CD4-positive, alpha-beta memory T cell (primary cell): ENCODE data around the gene DNAI4. TPM values are rescaled to one million over a fixed set of nuclear protein-coding genes. Genes with fewer than 3 reads are reported as not detected.
A peak's percentile ranks its signal among the peaks of the same experiment; 100 is the strongest.
"Not testable (repeated sequence)": the region's sequence is repeated elsewhere in the genome, so short reads cannot be mapped to it uniquely, and the experiment has no call there.

Experiments used
- CTCF ChIA-PET: fragments of 350-600 bp; sonication (Branson Sonifier 250); formaldehyde crosslinking; loops from one replicate; lab custom pipeline; 2021; ENCODE audit warnings: inconsistent platforms; ENCODE audit not compliant: partially characterized antibody; lab: Charles Lee
- POLR2A ChIA-PET: fragments of 350-600 bp; sonication (Branson Sonifier 250); formaldehyde crosslinking; loops from one replicate; lab custom pipeline; 2021; ENCODE audit not compliant: partially characterized antibody; lab: Charles Lee
- DNase-seq, 5 donors: peaks; one replicate each; pipeline versions ENCODE4 v3.0.0 to v3.0.0-alpha.2; 2020 to 2022; ENCODE audit warnings: mixed read lengths in 1 of 5
- H3K27ac ChIP-seq: one replicate; pipeline ENCODE4 v1.7.0; 2013; ENCODE audit warnings: low read depth, low read length
- H3K27me3 ChIP-seq: 2 replicates; pipeline ENCODE4 v1.7.0; 2013; ENCODE audit warnings: mild to moderate bottlenecking, low read length, moderate library complexity; ENCODE audit not compliant: insufficient read depth
- H3K36me3 ChIP-seq: 2 replicates; pipeline ENCODE4 v1.7.0; 2013; ENCODE audit warnings: mild to moderate bottlenecking, low read length, moderate library complexity; ENCODE audit not compliant: insufficient read depth
- H3K4me1 ChIP-seq: 2 replicates; pipeline ENCODE4 v1.7.0; 2013; ENCODE audit warnings: mild to moderate bottlenecking, low read length, moderate library complexity; ENCODE audit not compliant: insufficient read depth
- H3K4me3 ChIP-seq, 2 donors: one replicate each; pipeline ENCODE4 v1.7.0; 2013; ENCODE audit warnings: low read length in 2 of 2, mild to moderate bottlenecking in 1 of 2
- H3K9me3 ChIP-seq, 2 donors: one replicate each; pipeline ENCODE4 v1.7.0; 2013; ENCODE audit warnings: low read length in 2 of 2, control low read depth in 1 of 2; ENCODE audit not compliant: control insufficient read depth in 1 of 2
- H3K27ac Mint-ChIP-seq, 7 donors: one replicate each; pipeline ENCODE4 v1.8.0; 2020 to 2021; ENCODE audit warnings: mixed read lengths in 7 of 7, mild to moderate bottlenecking in 6 of 7, inconsistent platforms in 3 of 7, moderate library complexity in 3 of 7
- H3K27me3 Mint-ChIP-seq, 2 donors: one replicate each; pipeline ENCODE4 v1.8.0; 2020 to 2021; ENCODE audit warnings: mixed read lengths in 2 of 2
- H3K36me3 Mint-ChIP-seq, 2 donors: one replicate each; pipeline ENCODE4 v1.8.0; 2020 to 2021; ENCODE audit warnings: mixed read lengths in 2 of 2, inconsistent platforms in 1 of 2, mild to moderate bottlenecking in 1 of 2
- H3K4me1 Mint-ChIP-seq, 4 donors: one replicate each; pipeline ENCODE4 v1.8.0; 2020 to 2021; ENCODE audit warnings: mixed read lengths in 4 of 4, mild to moderate bottlenecking in 1 of 4
- H3K4me3 Mint-ChIP-seq, 8 donors: one replicate each; pipeline ENCODE4 v1.8.0; 2020 to 2021; ENCODE audit warnings: mixed read lengths in 8 of 8, mild to moderate bottlenecking in 7 of 8, moderate library complexity in 6 of 8, inconsistent platforms in 3 of 8
- H3K9me3 Mint-ChIP-seq, 8 donors: one replicate each; pipeline ENCODE4 v1.8.0; 2020 to 2021; ENCODE audit warnings: mixed read lengths in 8 of 8, mild to moderate bottlenecking in 5 of 8, inconsistent platforms in 3 of 8, moderate library complexity in 1 of 8
- intact Hi-C: fragments of 100-400 bp; cut with micrococcal nuclease; formaldehyde crosslinking; loops from one replicate; pipeline ENCODE4 v1.15.1; 2023
- polyA plus RNA-seq, 2 donors: library from polyadenylated mRNA; unstranded; fragments of 300-500 nt; fragmentation: Illumina TruSeq; gene quantifications; one replicate each; pipeline ENCODE4 v1.2.3, GENCODE V29; 2021
- total RNA-seq, 2 experiments: library from RNA; stranded (reverse); gene quantifications; one replicate each; pipeline ENCODE4 v1.2.3, GENCODE V29; 2021

Gene DNAI4, protein sequence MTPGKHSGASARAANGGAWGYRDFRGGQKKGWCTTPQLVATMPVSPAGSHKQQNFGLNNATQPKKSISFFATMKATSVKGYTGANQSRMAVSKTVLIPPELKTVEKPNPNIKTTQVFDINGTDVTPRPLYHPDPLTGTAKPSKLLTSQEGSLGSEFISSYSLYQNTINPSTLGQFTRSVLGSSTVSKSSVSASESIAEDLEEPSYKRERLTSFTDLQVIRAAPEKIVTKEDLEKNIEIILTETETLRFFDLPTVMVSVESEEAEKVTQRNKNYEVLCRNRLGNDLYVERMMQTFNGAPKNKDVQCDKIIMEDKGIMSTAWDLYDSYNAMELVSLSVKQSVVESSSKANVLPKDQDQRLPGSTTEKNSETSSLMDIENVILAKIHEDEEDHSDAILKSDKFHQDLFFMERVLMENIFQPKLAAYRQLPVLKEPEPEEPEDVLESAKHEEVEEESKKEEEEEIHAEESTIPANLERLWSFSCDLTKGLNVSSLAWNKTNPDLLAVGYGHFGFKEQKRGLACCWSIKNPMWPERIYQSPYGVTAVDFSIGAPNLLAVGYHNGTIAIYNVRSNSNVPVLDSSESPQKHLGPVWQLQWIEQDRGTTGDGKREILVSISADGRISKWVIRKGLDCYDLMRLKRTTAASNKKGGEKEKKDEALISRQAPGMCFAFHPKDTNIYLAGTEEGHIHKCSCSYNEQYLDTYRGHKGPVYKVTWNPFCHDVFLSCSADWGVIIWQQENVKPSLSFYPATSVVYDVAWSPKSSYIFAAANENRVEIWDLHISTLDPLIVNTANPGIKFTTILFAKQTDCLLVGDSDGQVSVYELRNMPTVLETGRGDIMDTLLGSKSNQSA
- 10 to 100 TPM in 1 of 2 experiments, 1 to 10 TPM in 1; 7.9 to 11.4 TPM for total RNA-seq
- polyA plus RNA-seq: 1 to 10 TPM; 1.3 to 2.1 TPM

DNA sequence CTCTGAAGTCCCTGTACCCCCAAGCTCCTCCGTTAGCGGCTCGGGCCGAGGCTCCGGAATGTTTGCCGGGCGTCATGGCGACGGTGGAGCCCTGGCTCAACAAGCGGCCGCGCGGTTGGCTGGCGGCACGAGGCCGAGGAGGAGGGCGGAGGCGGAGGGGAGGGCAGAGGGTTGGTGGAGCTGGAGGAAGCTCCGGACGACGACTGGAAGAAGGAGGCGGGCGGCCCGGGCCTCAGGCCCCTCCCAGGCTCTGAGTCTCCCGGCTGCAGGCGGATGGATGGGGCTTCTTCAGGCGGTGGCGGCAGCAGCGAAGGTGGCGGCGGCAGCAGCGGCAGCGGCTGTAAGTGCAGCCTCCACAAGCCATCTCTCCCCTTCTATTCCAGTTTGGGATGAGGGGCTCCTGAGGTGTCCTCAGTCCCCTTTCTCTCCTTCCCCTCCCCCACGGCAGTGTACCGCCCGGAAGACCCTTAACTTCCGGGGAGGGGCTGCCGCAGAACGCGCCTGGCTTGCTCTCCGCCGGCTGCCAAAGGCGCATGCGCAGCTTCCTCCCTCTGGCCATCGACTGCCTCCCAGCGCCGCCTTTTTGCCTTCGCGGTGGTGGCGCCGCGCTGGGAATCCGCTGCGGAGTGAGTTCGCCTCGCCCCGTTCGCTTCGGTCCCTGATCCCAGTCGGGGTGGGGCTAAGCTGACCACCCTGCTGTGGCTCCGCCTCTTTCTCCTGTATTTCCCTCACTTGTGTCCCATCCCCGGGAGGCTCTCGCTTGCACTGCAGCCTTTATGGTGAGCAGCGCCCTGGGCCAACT, at the start of gene DNAI4, which contains the start of gene MIER1:
DNAI4 (minus strand) TSS at position 101 of the 802 bp plus-strand sequence; CDS start at position 76, 25 bp downstream.
MIER1 (plus strand) TSS at position 235 of the 802 bp plus-strand sequence; CDS start at position 274, 39 bp downstream.
- intact Hi-C loops: loop anchor here (1.0 to 10.0 kb wide), 4 partner anchors 128 to 590 kb away; partner anchors contain the start of gene SERBP1
- Mint-ChIP-seq H3K27me3 (peaks cover 0 to 1% of the 10 kb centered on the region in 2 donors), H3K9me3 (no peaks in the 10 kb centered on the region), H3K4me1 (peaks cover 26 to 63% (median 34%) of the 10 kb centered on the region in 4 donors), H3K36me3 (peaks cover 4 to 17% of the 10 kb centered on the region in 2 donors), H3K27ac (peak within 1 kb of the TSS; percentile 97 to 99 (median 98)), H3K4me3 (peak within 1 kb of the TSS; percentile 92 to 99 (median 96))
- Histone ChIP-seq H3K9me3 (no peaks in the 10 kb centered on the region), H3K27ac (peak within 1 kb of the TSS; percentile 95), H3K4me1 (peaks cover 47% of the 10 kb centered on the region), H3K27me3 (no peaks in the 10 kb centered on the region), H3K4me3 (peak within 1 kb of the TSS; percentile 95 to 98), H3K36me3 (no peaks in the 10 kb centered on the region)
- ChIA-PET POLR2A (interaction anchor here (0.7 to 3.1 kb wide), 26 partner anchors 10 to 763 kb away, joined by 3 to 24 read pairs (median 4); partner anchors contain the start of genes GADD45A, SERBP1 and SLC35D1), CTCF (interaction anchor here (0.7 to 1.7 kb wide), 5 partner anchors 10 to 287 kb away, joined by 3 to 7 read pairs (median 3); no protein-coding TSS in a partner anchor)
- DNase-seq: peak; percentile 98 to 99 (median 98)

DNA sequence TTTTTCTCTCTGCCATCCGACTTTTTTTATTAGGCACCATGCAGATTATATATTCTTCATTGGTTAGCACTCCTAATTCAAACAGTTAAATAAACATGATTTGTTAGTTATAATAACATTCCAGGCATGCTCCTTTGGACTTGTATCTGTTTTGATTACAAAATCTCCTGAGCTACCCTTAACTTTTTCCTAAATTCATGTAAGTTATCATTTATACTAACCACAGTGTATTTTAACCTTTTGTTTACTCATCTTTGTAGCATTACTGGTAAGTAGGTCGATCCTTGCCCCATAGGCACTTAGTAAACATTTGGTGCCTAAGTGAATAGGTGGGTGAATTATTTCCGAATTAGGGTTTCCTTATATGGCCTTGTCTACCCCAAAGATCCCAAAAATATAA, 43.9 kb upstream of the DNAI4 start:
- ChIA-PET POLR2A (no interaction called here), CTCF (interaction anchor here (1.1 kb wide), 1 partner anchor 244 kb away, joined by 3 read pairs; no protein-coding TSS in a partner anchor)
- Mint-ChIP-seq H3K4me1 (peaks cover 19 to 36% (median 27%) of the 10 kb centered on the region in 4 donors), H3K4me3 (no peak overlapping the region), H3K9me3 (peaks cover 0 to 10% (median 5%) of the 10 kb centered on the region in 8 donors), H3K27me3 (no peaks in the 10 kb centered on the region), H3K27ac (peak overlapping the region in 4 of 7 donors; percentile 11 to 71 (median 42)), H3K36me3 (peaks cover 59 to 77% of the 10 kb centered on the region in 2 donors)
- Histone ChIP-seq H3K4me1 (no peaks in the 10 kb centered on the region), H3K4me3 (no peak overlapping the region), H3K9me3 (no peaks in the 10 kb centered on the region), H3K27me3 (no peaks in the 10 kb centered on the region), H3K27ac (no peak overlapping the region), H3K36me3 (peaks cover 22% of the 10 kb centered on the region)
- intact Hi-C loops: no loop called here
- no peak for DNase-seq

DNA sequence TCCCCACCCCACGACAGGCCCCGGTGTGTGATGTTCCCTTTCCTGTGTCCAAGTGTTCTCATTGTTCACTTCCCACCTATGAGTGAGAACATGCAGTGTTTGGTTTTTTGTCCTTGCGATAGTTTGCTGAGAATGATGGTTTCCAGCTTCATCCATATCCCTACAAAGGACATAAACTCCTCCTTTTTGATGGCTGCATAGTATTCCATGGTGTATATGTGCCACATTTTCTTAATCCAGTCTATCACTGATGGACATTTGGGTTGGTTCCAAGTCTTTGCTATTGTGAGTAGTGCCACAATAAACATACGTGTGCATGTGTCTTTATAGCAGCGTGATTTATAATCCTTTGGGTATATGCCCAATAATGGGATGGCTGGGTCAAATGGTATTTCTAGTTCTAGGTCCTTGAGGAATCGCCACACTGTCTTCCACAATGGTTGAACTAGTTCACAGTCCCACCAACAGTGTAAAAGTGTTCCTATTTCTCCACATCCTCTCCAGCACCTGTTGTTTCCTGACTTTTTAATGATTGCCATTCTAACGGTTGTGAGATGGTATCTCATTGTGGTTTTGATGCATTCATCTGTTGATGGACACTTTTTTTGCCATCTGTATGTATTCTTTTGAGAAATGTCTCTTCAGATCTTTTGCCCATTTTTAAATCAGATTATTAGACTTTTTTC, 41.7 kb upstream of the DNAI4 start:
- peak overlapping the region in 5 of 7 donors; percentile 5 to 78 (median 48) for H3K27ac Mint-ChIP-seq
- CTCF ChIA-PET, DNase-seq, H3K4me3 Mint-ChIP-seq, H3K4me1 ChIP-seq, intact Hi-C loops, H3K4me3 ChIP-seq, H3K27me3 ChIP-seq, H3K27me3 Mint-ChIP-seq, H3K27ac ChIP-seq, H3K9me3 ChIP-seq: not testable (repeated sequence)
- H3K9me3 Mint-ChIP-seq: peaks cover 0 to 10% (median 5%) of the 10 kb centered on the region in 8 donors
- peaks cover 21 to 35% (median 29%) of the 10 kb centered on the region in 4 donors for H3K4me1 Mint-ChIP-seq
- H3K36me3 Mint-ChIP-seq: peaks cover 61 to 82% of the 10 kb centered on the region in 2 donors
- POLR2A ChIA-PET: interaction anchor here (0.6 to 0.8 kb wide), 2 partner anchors 9 to 11 kb away, joined by 3 read pairs; no protein-coding TSS in a partner anchor
- H3K36me3 ChIP-seq: peaks cover 33% of the 10 kb centered on the region

DNA sequence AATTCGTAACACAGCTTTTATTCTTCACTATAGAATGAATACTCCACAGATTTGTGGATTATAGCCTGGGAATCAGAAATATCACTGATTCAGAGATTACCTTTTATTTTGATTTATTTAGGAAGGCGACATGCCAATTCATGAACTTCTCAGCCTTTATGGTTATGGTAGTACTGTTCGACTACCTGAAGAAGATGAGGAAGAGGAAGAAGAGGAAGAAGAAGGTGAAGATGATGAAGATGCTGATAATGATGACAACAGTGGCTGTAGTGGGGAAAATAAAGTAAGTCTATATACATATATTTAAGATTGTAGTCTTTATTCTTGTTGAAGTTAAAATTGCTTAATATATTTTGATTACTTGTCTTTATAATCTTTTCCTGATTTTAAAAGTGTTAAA, 33.3 kb upstream of the DNAI4 start:
- no peak overlapping the region for H3K27ac ChIP-seq
- H3K36me3 ChIP-seq: peaks cover 42% of the 10 kb centered on the region
- intact Hi-C loops: no loop called here
- DNase-seq: no peak
- no peak overlapping the region for H3K4me3 Mint-ChIP-seq
- H3K4me1 Mint-ChIP-seq: peaks cover 39 to 70% (median 51%) of the 10 kb centered on the region in 4 donors
- peaks cover 0 to 1% (median 0%) of the 10 kb centered on the region in 8 donors for H3K9me3 Mint-ChIP-seq
- POLR2A ChIA-PET: no interaction called here
- CTCF ChIA-PET: no interaction called here
- peaks cover 60% of the 10 kb centered on the region for H3K4me1 ChIP-seq
- no peaks in the 10 kb centered on the region for H3K27me3 ChIP-seq
- no peaks in the 10 kb centered on the region for H3K27me3 Mint-ChIP-seq
- no peaks in the 10 kb centered on the region for H3K9me3 ChIP-seq
- H3K4me3 ChIP-seq: no peak overlapping the region
- peaks cover 64 to 79% of the 10 kb centered on the region in 2 donors for H3K36me3 Mint-ChIP-seq
- H3K27ac Mint-ChIP-seq: peak overlapping the region in 1 of 7 donors; percentile 8

DNA sequence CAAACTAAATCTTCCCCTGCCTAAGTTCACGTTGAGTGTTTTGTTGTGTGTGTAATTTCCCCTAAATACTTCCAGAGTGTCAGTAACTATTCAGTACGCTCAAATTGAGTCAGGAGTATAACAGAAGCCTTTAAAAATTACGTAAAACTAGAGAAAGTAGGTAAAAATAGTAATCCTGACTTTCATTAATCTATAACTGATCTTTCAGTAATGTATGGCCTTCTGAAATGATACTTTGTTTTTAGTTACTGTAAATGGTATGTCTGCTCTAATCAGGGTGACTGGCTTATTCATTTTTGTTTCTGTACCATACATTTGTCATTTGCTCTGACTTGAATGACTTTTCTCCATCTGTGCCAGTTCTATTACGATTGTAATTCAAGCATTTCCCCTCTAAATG, 29.6 kb upstream of the DNAI4 start:
- H3K27ac ChIP-seq: no peak overlapping the region
- peak overlapping the region; percentile 23 to 83 (median 72) for H3K27ac Mint-ChIP-seq
- H3K9me3 ChIP-seq: no peaks in the 10 kb centered on the region
- peaks cover 47% of the 10 kb centered on the region for H3K4me1 ChIP-seq
- CTCF ChIA-PET: no interaction called here
- intact Hi-C loops: no loop called here
- POLR2A ChIA-PET: no interaction called here
- DNase-seq: no peak
- no peak overlapping the region for H3K4me3 ChIP-seq
- H3K9me3 Mint-ChIP-seq: peaks cover 0 to 1% (median 0%) of the 10 kb centered on the region in 8 donors
- H3K4me3 Mint-ChIP-seq: peak overlapping the region in 1 of 8 donors; percentile 1
- H3K27me3 ChIP-seq: no peaks in the 10 kb centered on the region
- H3K36me3 Mint-ChIP-seq: peaks cover 58 to 82% of the 10 kb centered on the region in 2 donors
- H3K36me3 ChIP-seq: peaks cover 37% of the 10 kb centered on the region
- peaks cover 37 to 71% (median 53%) of the 10 kb centered on the region in 4 donors for H3K4me1 Mint-ChIP-seq
- H3K27me3 Mint-ChIP-seq: no peaks in the 10 kb centered on the region

DNA sequence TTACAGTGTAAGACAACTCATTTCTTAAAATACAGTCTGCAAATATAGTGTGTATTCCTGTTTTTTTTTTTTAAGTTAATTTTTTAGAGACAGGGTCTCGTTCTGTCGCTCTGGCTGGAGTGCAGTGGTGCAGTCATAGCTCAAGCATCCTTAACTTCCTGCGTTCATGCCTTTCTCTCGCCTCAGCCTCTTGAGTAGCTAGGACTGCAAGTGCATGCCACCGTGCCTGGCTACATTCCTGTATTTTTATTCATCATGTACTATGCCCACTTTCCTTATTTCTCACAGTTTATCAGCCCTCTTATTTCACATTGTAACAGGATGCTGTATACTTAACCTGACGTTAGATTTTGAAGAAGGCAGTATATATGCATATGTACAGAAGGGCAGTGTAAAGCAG, 26.9 kb upstream of the DNAI4 start:
- H3K27me3 ChIP-seq: no peaks in the 10 kb centered on the region
- no peak overlapping the region for H3K27ac ChIP-seq
- Mint-ChIP-seq H3K36me3 (peaks cover 52 to 84% of the 10 kb centered on the region in 2 donors), H3K27ac (peak overlapping the region in 2 of 7 donors; percentile 48 to 81), H3K9me3 (peaks cover 0 to 2% (median 0%) of the 10 kb centered on the region in 8 donors), H3K4me3 (no peak overlapping the region), H3K4me1 (peaks cover 38 to 76% (median 57%) of the 10 kb centered on the region in 4 donors), H3K27me3 (no peaks in the 10 kb centered on the region)
- intact Hi-C loops: no loop called here
- peaks cover 54% of the 10 kb centered on the region for H3K4me1 ChIP-seq
- H3K36me3 ChIP-seq: peaks cover 46% of the 10 kb centered on the region
- no peaks in the 10 kb centered on the region for H3K9me3 ChIP-seq
- no peak for DNase-seq
- H3K4me3 ChIP-seq: no peak overlapping the region
- ChIA-PET CTCF (interaction anchor here (0.6 kb wide), 1 partner anchor 78 kb away, joined by 5 read pairs; no protein-coding TSS in a partner anchor), POLR2A (interaction anchor here (1.0 to 1.7 kb wide), 2 partner anchors 21 to 26 kb away, joined by 3 to 5 read pairs; partner anchors contain the start of genes DNAI4 and MIER1)
